Measurements from ENCODE around the gene TBC1D14. TPM values are rescaled to one million over a fixed set of nuclear protein-coding genes. Genes with fewer than 3 reads are reported as not detected.
"Not testable (repeated sequence)": the region's sequence is repeated elsewhere in the genome, so short reads cannot be mapped to it uniquely, and the experiment has no call there.

The TBC1D14 gene
- total RNA-seq, 1 donor from 2014 or later: 47.3 TPM

- H3K9me3 Mint-ChIP-seq: no peaks in the 10 kb centered on the region
- H3K4me3 Mint-ChIP-seq: no peak overlapping the region
- intact Hi-C loops (cut with micrococcal nuclease): no loop called here
- peaks cover 16% of the 10 kb centered on the region for H3K4me1 Mint-ChIP-seq
- H3K27ac Mint-ChIP-seq: no peak overlapping the region
- no peak for DNase-seq
- H3K36me3 Mint-ChIP-seq (ENCODE audit: low read depth): peaks cover 15% of the 10 kb centered on the region
- no peaks in the 10 kb centered on the region for H3K27me3 Mint-ChIP-seq
Measured at GRCh38 chr4:6964858-6965257, 55.2 kb downstream of the TBC1D14 start.

DNA sequence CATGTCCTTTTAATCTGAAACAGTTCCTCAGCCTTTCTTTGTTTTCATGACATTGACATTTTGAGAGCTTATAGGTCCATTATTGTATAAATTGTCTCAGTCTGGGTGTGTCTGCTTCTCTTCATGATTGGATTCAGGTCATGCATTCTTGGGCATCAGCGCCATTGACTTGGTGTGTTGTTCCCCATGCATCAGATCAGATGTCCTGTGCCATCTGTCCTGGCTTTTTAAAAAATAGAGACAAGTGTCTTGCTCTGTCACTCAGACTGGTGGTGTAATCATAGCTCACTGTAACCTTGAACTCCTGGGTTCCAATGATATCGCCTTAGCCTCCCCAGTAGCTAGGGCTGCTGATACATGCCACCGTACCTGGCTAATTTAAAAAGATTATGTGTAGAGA, 55.7 kb downstream of the TBC1D14 start:
- Mint-ChIP-seq H3K27me3 (no peaks in the 10 kb centered on the region), H3K36me3 (ENCODE audit: low read depth) (peaks cover 15% of the 10 kb centered on the region), H3K4me1 (peaks cover 16% of the 10 kb centered on the region), H3K9me3 (no peaks in the 10 kb centered on the region), H3K4me3 (no peak overlapping the region), H3K27ac (no peak overlapping the region)
- intact Hi-C loops (cut with micrococcal nuclease): no loop called here
- no peak for DNase-seq

DNA sequence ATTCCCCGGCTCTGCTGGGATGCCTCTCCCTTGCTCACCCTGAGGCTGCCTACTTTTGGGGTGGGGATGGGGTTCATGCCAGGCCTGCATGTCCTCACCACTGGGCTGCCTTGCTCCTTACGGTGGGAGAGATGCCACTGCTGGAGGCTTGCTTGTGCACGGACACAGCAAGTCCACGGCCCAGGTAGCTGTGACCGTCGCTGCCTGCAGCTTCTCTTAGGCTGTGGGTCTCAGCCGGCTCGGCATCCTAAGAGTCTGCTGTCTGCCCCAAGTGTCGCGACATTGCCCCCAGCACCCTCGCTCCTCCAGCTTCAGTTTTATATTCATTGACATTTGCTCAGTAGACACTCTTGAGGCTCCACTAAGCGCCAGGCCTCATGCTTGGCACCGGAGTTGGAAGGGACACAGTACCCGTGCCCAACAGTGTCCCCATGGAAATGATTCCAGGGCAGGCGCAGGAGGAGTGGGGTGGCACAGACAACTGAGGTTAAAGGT, 58.3 kb downstream of the TBC1D14 start:
- no peak overlapping the region for H3K4me3 Mint-ChIP-seq
- no peak for DNase-seq
- peaks cover 16% of the 10 kb centered on the region for H3K36me3 Mint-ChIP-seq (ENCODE audit: low read depth)
- peaks cover 13% of the 10 kb centered on the region for H3K4me1 Mint-ChIP-seq
- H3K9me3 Mint-ChIP-seq: no peaks in the 10 kb centered on the region
- no peak overlapping the region for H3K27ac Mint-ChIP-seq
- intact Hi-C loops (cut with micrococcal nuclease): no loop called here
- H3K27me3 Mint-ChIP-seq: no peaks in the 10 kb centered on the region

- no peak for DNase-seq
- intact Hi-C loops (cut with micrococcal nuclease): no loop called here
- no peaks in the 10 kb centered on the region for H3K27me3 Mint-ChIP-seq
- peaks cover 16% of the 10 kb centered on the region for H3K36me3 Mint-ChIP-seq (ENCODE audit: low read depth)
- no peak overlapping the region for H3K27ac Mint-ChIP-seq
- H3K9me3 Mint-ChIP-seq: no peaks in the 10 kb centered on the region
- no peak overlapping the region for H3K4me3 Mint-ChIP-seq
- H3K4me1 Mint-ChIP-seq: peaks cover 12% of the 10 kb centered on the region
Measured at GRCh38 chr4:6968496-6968895, 58.9 kb downstream of the TBC1D14 start.

DNA sequence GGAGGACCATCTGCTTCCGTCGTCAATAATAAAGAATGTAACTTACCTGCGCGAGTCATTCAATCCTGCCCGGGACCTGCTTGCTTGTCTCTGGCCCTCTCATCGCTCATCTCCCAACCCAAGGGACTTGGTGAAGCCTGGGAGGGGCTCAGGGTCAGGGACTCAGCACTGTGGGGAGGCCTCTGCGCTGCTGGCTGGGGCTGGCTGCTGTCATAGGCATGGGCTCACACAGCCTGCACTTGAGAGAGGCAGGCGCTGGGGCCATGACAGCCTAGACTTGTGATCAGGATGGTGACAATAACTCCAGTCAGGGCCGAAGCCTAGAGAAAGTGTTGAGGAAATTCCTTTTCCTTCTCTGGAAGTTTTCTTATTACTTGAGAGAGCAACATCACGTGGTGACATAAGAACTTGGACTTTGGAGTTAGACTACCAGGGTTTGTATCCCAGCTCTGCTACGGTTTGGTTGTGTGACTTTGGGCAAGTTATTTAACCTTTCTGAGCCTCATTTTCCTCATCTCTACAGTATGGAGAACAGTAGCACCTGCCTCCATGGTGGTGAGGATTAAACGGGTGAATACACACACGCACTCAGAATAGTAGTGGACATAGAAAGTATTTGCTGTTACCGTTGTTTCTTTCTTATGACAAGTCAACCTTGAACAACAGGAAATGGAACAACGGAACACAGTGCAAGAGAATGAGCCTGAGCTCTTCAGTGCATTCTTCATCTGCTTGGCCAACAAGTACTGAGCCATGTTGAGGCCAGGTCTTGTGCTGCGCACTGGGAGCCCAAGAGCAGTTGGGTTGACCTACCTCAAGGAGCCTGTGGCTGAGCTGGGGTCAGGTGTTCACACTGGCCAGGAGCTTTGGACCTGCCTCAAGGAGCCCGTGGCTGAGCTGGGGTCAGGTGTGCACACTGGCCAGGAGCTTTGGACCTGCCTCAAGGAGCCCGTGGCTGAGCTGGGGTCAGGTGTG, 60.5 kb downstream of the TBC1D14 start:
- peaks cover 9% of the 10 kb centered on the region for H3K4me1 Mint-ChIP-seq
- intact Hi-C loops (cut with micrococcal nuclease): loop anchor here (5.0 kb wide), 1 partner anchor 102 kb away; no protein-coding TSS in a partner anchor
- no peaks in the 10 kb centered on the region for H3K27me3 Mint-ChIP-seq
- H3K27ac Mint-ChIP-seq: no peak overlapping the region
- peaks cover 16% of the 10 kb centered on the region for H3K36me3 Mint-ChIP-seq (ENCODE audit: low read depth)
- no peak overlapping the region for H3K4me3 Mint-ChIP-seq
- H3K9me3 Mint-ChIP-seq: no peaks in the 10 kb centered on the region
- DNase-seq: no peak

DNA sequence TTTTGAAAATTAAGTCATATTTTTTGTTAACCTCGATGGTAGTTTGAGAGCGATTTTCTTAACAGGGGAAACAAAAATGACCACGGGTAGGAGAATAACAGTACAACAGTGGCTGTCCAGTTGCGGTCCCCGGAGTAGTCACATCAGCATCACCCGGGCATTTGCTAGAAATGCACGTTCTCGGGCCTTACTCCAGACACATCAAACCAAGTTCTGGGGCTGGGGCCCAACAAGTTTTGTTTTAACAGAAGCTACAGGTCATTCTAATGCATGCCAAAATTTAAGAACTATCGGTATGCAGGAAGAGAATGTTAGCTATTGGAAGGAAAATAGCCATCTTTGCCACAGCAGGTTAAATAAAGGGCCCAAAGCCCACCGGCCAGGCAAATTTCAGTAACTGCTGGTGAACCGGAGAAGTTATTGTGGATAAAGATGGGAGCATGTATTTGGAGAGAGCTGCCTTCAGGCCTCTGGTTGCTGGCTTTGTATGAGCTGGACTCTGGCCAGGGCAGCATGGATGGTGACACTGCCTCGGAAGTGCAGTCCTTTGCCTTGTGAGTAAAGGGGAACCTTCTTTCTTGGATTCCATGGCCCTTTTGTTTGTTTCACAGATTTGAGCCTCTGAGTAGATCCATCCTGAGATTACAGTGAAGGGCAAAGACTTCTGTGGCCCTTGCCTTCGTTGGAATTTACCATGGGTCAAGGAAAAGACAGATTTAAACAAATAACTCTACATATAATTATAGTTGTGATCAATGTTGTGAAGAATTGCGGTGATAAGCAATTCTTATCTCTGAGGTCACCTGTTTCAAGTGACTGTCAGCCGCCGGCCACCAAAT, 62.1 kb downstream of the TBC1D14 start:
- Mint-ChIP-seq H3K27me3 (no peaks in the 10 kb centered on the region), H3K36me3 (ENCODE audit: low read depth) (peaks cover 20% of the 10 kb centered on the region), H3K9me3 (no peaks in the 10 kb centered on the region), H3K4me3 (no peak overlapping the region), H3K27ac (no peak overlapping the region), H3K4me1 (peaks cover 10% of the 10 kb centered on the region)
- no peak for DNase-seq
- intact Hi-C loops (cut with micrococcal nuclease): loop anchor here (5.0 kb wide), 1 partner anchor 101 kb away; no protein-coding TSS in a partner anchor

DNA sequence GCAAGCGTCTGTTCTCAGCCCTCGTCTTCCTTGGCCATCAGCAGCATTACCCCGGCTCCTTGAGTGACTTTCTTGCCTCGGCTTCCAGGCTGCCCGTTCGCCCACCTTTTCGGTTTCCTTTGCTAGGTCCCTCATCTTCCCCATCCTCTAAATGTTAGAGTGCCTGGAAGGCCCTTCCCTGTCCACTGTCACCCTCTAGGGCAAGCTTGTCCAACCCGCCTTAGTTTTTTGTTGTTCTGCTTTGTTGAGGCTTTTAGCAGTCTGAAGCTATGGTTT, 62.7 kb downstream of the TBC1D14 start:
- DNase-seq: no peak
- intact Hi-C loops (cut with micrococcal nuclease): loop anchor here (5.0 kb wide), 1 partner anchor 100 kb away; no protein-coding TSS in a partner anchor
- H3K4me1 Mint-ChIP-seq: peaks cover 10% of the 10 kb centered on the region
- peaks cover 18% of the 10 kb centered on the region for H3K36me3 Mint-ChIP-seq (ENCODE audit: low read depth)
- H3K27ac Mint-ChIP-seq: no peak overlapping the region
- no peaks in the 10 kb centered on the region for H3K27me3 Mint-ChIP-seq
- no peaks in the 10 kb centered on the region for H3K9me3 Mint-ChIP-seq
- no peak overlapping the region for H3K4me3 Mint-ChIP-seq

- Mint-ChIP-seq H3K27ac (no peak overlapping the region), H3K27me3 (no peaks in the 10 kb centered on the region), H3K4me1 (peaks cover 10% of the 10 kb centered on the region), H3K4me3 (no peak overlapping the region), H3K9me3 (no peaks in the 10 kb centered on the region), H3K36me3 (ENCODE audit: low read depth) (peaks cover 16% of the 10 kb centered on the region)
- intact Hi-C loops (cut with micrococcal nuclease): loop anchor here (5.0 kb wide), 1 partner anchor 99 kb away; no protein-coding TSS in a partner anchor
- DNase-seq: no peak
Measured at GRCh38 chr4:6972911-6973310, 63.3 kb downstream of the TBC1D14 start.

- intact Hi-C loops (cut with micrococcal nuclease): loop anchor here (5.0 kb wide), 1 partner anchor 98 kb away; no protein-coding TSS in a partner anchor
- H3K27me3 Mint-ChIP-seq: no peaks in the 10 kb centered on the region
Measured at GRCh38 chr4:6974138-6974848, 64.7 kb downstream of the TBC1D14 start.

GRCh38 chr4:6977846-6978245, 68.2 kb downstream of the TBC1D14 start:
- H3K4me3 Mint-ChIP-seq: not testable (repeated sequence)

More at GRCh38 chr4:6974138-6974848, 64.7 kb downstream of the TBC1D14 start:
- DNase-seq: peak; percentile 94
- Mint-ChIP-seq H3K36me3 (ENCODE audit: low read depth) (peaks cover 12% of the 10 kb centered on the region), H3K4me3 (no peak overlapping the region), H3K4me1 (peaks cover 10% of the 10 kb centered on the region), H3K9me3 (no peaks in the 10 kb centered on the region), H3K27ac (no peak overlapping the region)

DNA sequence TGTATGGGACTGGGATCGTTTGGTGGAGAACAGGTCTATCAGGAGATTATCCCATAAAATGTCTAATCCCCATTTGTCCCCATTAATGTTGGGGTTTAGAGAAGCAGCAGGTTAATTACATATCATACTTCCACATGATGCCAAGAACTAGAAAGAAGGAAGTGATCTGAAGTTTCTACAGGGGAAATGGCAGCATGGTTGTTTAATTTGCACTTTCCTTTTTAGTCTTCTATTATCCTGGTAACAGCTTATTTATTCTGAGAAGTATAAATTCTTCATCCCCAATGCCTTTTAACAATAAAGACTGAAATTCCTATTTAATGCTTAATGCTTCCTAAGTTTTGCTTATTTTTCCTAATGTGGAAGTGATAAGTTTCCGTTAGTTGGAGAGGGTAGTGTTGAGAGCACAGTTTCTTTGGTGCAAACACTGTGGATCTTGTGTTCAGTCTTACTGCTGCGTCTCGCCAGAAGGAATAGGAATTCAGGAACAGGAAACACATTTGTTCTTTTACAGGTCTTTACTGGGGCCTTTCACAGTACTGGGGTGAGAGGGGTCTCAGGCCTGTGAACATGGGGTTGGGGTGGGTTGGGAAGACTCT, 74.0 kb downstream of the TBC1D14 start:
- H3K4me1 Mint-ChIP-seq: peaks cover 46% of the 10 kb centered on the region
- no peak overlapping the region for H3K27ac Mint-ChIP-seq
- DNase-seq: no peak
- H3K4me3 Mint-ChIP-seq: no peak overlapping the region
- intact Hi-C loops (cut with micrococcal nuclease): no loop called here
- H3K36me3 Mint-ChIP-seq (ENCODE audit: low read depth): peaks cover 13% of the 10 kb centered on the region
- H3K9me3 Mint-ChIP-seq: no peaks in the 10 kb centered on the region
- no peaks in the 10 kb centered on the region for H3K27me3 Mint-ChIP-seq

More at GRCh38 chr4:6977846-6978245, 68.2 kb downstream of the TBC1D14 start:
- H3K27ac Mint-ChIP-seq; H3K27me3 Mint-ChIP-seq; intact Hi-C loops (cut with micrococcal nuclease); DNase-seq; H3K9me3 Mint-ChIP-seq: not testable (repeated sequence)
- Mint-ChIP-seq H3K4me1 (peaks cover 13% of the 10 kb centered on the region), H3K36me3 (ENCODE audit: low read depth) (peaks cover 19% of the 10 kb centered on the region)

- no peaks in the 10 kb centered on the region for H3K27me3 Mint-ChIP-seq
- H3K4me1 Mint-ChIP-seq: peaks cover 58% of the 10 kb centered on the region
- peak overlapping the region; percentile 47 for H3K27ac Mint-ChIP-seq
- H3K9me3 Mint-ChIP-seq: no peaks in the 10 kb centered on the region
- DNase-seq: no peak
- H3K36me3 Mint-ChIP-seq (ENCODE audit: low read depth): peaks cover 14% of the 10 kb centered on the region
- H3K4me3 Mint-ChIP-seq: peak overlapping the region; percentile 96
- intact Hi-C loops (cut with micrococcal nuclease): loop anchor here (5.0 kb wide), 1 partner anchor 268 kb away; the partner anchor contains the start of gene BLOC1S4
Measured at GRCh38 chr4:6984612-6985425, 75.2 kb downstream of the TBC1D14 start.

All from activated CD4-positive, alpha-beta T cell treated with anti-CD3 and anti-CD28 coated beads, Interleukin-2, amount 10 ng/mL, durations not matched to agents 24 days and 14 days (primary cell).